GM19438 (cell line): ENCODE results near the gene PTPRM.

Experiments
- ATAC-seq: cut with Tn5 transposase; IDR thresholded peaks from one replicate; pipeline ENCODE4 v1.9.1; 2021; ENCODE audit warnings: low read depth; ENCODE audit not compliant: unreplicated experiment

PTPRM gene

DNA sequence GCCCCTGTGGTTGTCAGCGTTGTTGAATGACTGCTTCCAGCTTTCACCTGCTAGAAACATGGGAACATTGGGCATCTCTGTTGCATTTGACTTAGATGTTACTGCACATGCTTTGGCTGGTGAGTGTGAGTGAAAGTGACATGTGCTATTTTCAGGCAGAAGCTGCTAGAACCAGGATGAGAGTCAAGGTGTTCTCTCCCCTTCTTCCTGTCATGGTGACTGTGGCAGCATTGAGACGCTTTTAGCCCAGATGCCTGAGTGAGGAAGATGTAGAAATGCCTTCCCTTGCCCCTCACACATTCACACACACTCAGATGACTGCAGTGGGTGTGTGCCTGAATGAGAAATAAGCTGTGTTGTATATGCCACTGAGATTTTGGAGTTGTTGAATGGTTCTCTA, 220.2 kb downstream of the PTPRM start:
- ATAC-seq = no peak

DNA sequence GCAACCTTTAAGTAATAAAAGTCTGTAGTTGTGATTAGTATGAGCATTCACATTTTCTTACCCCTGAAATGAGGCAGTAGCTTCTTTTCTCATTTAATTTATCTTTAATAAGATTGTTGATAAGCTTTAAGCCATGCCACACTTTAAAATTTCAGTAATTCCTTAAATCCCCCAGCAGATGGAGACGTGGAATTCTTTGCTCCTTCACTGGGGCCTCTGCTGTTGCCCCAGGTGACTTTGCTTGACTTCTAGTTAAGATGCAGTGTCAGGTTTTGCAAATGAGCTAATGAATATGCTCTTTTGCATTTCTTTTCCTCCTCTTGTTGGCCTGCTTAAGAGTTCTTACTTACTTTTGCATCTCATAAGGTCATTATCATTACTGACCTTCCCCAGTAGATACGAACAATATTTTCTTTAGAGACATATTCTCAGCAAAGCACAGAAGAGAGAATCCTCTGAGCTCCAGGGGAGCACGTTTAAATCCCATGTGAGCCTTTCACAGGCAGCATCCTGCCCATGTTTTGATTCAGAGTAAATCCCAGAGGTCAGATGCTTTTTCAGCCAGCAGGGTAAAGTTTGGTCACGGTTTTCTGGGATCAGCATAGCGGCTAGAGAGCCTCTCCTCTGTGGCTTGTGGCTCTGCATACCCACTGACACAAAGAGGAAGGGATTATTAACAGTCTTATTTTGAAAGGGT, 222.9 kb downstream of the PTPRM start:
- ATAC-seq = no peak

DNA sequence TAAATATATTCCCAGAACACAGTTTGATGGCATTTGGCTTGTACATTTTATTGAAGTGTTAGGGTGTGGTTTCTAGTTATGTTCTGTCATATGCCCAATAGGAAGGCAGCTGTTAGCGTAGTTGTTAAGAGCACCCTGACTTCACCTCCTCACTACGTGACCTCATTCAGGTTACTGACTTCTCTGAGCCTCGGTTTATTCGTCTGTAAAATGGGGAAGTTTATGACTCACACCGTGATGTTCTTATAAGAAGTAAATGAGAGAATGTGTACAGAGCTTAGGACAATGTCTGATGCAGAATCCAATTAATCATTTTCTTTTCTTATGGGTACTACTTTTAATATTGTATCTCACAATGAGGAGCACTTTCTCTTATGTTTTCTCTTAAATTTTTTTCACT, 226.0 kb downstream of the PTPRM start:
- ATAC-seq = no peak

DNA sequence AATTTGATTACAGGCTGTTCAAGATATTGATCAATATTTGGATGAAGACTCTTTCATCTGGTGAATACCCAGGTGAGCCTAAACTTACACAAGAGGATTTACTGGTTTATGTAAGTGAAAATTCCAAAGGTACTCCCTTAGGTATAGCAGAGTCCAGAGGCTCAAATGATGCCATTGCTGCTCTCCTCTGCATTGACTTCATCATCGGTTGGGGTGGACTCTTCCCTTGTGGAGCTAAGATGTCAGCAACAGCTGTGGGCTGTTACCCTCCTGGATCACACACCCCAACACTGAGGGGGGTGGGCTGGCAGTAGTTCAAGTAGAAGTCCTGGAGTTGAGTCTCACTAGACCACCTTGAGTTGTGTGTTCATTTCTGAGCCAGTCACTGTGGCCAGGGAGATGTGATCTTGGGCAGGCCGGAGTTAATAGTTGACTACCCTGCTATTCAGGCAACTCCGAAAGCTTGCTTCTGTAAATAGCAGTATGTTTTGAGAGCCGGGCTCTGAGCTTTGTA, 236.9 kb downstream of the PTPRM start:
- no peak for ATAC-seq

DNA sequence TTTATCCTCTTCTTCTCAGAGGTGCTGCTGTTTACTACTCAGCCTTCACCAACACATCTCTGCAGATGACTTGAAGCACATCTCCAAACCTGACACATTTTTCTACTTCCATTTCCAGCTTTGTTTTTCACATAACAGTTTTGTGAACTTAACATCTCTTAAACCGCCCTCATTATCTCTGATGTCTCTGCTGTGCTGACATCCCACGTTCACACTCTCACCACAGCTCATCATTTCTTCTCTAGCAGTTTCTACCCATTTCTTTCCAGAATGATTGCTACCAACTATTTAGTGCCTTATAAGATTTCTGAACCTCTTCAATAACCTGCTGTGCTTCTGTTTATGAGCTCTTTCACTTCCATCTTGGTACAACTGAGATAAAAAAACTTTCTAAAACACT, 238.0 kb downstream of the PTPRM start:
- no peak for ATAC-seq

DNA sequence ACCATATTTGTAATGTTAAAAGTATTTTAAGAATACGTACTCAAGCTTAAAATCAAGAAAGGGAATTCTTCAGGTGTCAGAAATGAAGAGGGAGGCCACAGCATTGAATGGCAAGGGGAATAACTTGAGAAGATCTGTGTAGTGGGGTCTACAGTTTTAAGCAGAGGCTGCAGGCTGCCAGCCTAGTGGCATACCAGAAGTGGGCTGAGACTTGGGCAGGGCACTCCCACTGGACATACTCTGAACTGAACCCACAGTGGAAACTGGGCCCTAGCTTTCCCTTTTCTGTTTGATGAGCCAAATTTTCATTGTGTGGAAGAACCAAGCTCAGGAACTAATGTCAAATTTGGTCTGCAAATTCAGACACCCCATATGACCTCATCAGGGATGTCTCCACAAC, 238.8 kb downstream of the PTPRM start:
- no peak for ATAC-seq

DNA sequence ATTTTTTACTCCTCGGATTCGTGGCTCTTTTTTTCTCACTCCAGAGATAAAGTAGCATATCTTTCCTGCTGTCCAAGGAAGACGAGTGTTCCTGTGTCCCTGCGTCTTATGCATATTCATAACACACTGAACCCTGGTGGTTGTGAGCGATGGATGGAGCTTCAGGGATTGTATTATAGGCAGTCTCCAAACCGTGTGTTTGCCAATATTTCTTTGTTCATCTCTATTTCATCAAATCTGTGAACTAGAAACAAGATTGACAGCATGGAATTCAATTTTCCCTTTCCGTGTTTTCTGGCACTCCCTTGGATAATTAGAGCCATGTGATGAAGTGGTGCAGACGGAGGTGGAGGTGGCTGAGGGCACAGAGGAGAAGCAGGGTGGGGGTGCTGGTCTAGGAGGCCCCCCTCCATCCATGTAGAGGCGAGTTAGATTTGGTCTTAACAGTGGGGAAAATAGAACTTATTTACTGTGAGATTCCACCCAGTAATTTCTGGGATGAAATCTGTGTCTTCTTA, 240.9 kb downstream of the PTPRM start:
- ATAC-seq = no peak

DNA sequence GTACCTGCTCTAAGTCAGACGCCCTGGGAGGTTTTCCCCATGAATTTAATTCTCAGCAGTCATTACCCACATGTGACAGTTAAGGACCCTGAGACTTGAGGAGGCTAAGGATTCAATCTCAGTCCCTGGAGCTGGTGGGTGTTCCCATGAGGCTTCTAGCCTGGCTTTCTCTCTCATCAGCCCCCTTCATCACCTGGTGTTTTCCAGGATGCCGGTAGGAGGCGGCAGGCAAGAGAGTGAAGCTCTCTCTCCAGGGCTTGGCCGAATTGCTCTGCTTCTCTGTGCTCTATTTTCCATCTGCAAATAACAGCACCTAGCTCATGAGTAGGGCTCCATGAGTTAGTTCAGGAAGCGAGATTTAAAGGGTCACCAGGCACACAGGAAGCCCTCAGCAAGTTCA, 241.9 kb downstream of the PTPRM start:
- ATAC-seq = no peak

DNA sequence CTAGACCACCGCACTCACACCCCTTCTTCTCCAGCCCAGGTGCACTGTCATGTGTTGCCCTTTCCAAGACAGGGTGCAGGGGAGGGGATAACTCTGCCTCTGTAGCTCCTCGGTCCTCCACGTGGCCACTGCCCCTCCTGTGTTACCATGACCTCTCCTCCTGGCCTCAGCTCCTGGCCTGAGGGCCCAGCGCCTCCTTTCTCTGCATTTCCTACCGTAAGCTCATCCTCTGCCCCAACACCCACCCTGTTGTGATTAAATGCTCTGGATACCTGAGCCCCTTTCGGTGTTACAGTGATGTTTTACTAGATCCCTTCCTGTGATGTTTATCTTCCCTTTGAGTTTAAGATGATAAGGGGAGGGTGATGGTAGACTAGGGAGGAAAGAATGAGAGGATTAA, 242.3 kb downstream of the PTPRM start:
- no peak for ATAC-seq

DNA sequence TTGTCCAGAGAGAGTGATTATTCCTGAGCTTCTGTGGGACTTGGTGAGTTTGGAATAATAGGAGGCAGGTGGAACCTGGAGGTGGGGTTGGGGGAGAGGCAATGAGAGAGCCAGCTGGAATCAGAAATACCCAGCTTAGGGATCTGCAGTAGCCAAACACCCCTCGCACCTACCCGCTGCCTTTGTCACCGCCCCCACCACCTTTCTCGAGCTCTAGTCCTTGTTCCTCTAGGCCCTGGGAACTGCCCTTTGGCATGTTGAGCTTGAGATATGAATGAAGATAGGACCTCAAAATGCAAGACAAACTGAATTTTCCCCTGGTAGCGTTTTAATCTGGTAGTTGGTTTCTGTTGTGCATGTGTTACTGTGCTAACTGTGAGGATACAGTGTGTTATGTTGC, 242.9 kb downstream of the PTPRM start:
- ATAC-seq = no peak

DNA sequence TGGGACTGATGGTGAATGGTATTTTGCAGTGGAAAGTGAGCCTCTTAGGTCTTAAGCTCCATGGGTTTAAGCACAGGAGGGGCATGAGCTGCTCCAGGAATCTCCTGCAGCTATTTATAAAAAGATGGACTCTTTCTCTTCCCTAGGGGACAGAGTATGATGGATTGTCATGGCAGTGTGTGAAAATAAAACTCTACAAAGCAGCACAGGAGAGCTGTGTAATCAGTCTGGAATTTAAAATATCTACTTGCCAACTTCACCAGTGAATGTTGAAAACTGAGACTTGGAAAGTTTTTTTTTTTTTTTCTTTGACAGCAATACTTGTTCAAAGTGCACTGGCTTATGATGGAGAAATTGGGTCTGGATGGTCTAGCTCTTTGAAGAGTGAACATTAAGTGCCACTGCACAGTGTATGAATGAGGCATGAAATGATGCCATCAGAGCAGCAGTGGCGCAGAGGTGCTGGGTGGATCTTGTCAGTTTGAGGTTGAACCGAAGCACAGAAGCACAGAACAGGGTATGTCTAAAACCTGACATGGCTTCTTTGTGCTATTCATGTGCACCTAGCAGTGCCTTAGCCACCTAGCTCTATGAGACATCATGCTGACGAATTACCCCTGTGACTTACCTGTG, 245.4 kb downstream of the PTPRM start:
- ATAC-seq = no peak

DNA sequence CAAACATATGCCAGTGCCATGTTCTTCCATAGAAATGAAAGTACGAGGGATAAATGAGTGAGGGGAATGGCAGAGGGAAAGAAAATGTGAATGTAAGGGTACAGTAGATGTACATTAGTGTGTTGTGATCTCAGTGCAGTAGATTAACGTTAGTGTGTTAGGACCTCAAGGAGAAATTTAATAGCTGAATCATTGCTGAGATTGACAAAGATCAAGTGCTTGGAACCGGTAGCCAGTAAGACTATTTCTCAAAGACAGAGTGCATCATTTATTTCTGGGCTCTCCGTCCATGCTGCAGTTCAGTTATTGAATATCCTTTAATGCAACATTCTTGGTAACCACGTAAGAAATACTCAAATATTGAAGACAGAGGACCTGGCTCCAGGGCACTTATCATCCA, 246.0 kb downstream of the PTPRM start:
- no peak for ATAC-seq

DNA sequence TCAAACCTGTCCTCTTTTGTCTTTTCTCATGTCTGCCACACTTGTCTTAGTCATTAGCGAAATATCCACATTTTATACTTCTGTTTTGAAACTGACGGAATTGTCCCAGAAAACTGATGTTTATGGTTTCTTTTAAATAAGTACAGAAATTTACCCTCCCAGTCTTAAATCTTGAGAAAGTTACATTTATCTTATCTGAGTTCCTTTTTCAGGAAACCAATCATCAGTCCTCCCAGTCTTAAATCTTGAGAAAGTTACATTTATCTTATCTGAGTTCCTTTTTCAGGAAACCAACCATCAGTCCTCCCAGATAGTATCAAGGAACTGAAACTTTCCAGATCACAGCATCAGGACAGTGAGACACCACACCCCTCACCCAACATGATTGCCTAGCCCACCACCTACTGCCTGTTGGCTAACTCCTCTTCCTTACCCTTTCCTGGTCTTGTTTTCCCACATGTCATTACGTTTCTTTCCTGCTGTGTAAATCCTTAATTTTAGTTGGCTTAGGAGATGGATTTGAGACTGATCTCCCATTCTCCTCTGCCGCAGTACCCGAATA, 247.7 kb downstream of the PTPRM start:
- ATAC-seq = no peak

DNA sequence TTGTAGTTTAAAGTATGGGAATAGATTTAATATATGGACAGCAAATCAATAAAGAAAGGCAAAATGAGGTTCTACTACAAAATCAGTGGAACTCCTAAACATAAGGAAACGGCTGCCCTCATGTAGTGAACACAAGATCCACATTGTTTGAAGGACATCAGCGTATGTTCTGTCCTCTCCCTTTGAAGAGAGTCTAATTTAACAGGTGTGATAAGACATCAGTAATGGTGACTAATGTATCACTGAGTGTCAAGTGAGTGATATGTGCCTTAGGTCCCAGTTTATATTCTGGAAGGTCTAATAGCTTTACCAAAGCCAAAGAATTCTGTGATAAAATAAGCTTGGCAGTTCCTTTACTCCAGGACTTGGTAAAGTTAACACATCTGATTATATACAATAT, 248.7 kb downstream of the PTPRM start:
- ATAC-seq = no peak

DNA sequence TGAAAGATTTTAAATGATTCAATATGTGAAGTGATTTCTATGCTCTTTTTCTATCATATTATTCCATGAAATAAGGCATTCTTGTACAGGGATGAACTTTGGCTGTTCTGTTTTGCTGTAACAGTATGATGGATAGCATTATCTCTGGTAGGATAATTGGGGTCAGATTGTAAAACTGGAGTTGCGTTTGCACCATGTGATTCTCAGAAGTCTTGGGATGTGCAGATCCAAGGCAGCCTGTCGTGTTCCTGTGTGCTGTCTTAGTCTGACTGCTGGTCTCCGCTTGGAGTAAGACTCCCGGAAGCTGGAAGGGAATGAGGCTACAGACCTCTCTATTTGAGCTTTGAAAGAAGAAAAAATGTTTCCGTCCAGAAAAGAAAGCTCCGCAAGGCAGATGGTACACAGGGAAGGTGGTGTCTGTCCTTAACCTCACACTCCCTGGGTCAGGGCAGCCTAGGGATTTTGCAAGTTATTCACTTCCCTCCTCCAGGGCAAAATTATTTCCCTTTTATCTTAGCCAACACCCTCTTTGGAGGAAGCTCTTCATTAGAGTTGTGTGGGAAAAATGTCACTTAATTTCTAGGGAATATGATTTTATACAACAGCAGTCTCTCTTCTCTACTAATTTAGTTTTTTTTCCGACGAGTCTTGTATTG, 250.6 kb downstream of the PTPRM start:
- ATAC-seq = no peak

DNA sequence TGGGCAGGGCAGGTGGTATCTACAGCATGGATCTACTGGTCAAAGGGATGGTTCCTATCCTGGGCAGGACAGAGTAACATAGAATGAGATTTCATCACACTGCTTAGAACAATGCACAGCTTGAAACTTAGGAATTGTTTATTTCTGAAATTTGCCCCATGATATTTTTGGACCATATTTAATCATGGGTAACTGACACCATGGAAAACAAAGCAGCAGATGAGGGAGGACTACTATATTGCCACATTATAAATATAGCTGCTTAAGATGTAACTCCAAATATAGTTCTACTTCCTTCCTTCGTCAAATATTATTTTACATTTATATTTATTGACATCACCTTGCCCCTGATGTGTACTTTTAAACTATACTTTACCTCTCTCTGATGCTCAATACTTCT, 254.7 kb downstream of the PTPRM start:
- ATAC-seq = no peak

DNA sequence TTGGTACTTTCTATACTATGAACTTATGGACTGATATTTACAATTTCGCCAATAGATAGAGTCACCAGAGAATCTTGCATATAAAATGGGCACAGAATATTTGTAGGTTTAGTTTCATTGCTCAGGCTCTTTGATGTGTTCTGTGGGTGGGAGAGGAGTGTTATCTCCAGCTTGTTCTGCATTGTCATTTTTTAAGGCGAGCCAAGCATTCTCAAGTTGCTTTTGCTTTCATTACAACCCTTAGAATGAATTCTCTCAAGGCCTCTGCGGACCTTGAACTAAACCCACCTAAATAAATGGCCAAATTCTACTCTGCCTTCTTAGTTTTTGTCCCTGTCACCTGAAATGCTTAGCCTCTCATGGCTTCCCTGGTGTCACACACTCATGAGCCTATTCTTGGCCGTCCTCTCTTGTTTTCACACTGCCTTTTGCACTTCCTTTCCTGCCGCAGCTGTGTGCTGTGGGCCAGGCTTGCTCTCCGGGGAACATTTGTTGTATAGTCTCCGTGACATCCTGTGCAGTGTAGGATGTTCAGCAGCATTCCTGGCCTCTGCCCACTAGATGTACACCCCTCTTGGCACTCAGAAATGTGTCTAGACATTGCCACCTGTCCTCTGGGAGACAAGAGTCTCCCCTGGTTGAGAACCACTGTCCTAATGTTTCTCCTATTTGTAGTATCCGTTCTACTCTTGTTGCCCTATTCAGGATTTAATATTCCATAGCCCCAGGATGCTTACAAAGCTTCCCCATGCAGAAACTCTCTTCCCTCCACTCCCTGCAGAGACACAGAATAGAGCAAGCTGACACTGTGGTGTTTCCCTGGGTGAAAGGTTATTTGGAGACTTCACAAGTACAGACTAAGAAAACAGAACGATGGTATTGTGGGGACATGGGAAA, 255.6 kb downstream of the PTPRM start:
- ATAC-seq = no peak

DNA sequence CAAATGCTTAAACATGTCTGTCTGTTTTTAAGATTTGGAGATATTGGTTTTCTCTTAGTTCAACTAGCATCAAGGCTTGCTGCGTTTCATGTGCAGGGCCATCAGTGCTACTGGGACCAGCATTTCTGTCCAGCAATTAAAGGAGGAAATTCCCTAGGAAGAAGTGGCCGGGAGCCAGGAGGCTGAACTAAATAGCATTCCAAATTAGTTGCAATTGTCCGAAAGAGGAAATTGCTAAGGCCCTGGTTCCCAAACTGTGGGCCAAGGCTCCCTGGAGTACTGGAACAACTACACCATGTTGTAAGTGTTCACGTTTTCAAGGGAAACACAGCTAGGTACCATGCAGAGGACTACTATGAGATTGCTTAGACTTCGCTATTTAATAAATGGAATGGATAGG, 257.9 kb downstream of the PTPRM start:
- no peak for ATAC-seq

DNA sequence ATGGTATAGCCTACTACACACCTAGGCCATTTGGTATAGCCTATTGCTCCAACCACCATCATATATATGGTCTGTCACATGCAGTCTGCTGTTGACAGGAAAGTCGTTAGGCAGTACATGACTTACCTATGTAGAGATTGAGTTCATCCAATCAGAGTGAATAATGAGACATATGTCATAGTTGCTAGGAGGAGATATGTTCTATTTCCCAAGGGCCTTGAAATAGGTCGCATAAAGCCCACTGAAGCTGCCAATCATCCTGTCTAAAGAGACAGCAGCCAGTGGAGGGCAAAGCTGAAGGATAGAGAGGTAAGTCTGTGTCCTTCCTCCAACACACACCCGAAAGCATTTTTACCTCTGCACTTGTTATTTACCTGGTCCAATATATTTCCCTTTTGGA, 263.4 kb downstream of the PTPRM start:
- no peak for ATAC-seq

DNA sequence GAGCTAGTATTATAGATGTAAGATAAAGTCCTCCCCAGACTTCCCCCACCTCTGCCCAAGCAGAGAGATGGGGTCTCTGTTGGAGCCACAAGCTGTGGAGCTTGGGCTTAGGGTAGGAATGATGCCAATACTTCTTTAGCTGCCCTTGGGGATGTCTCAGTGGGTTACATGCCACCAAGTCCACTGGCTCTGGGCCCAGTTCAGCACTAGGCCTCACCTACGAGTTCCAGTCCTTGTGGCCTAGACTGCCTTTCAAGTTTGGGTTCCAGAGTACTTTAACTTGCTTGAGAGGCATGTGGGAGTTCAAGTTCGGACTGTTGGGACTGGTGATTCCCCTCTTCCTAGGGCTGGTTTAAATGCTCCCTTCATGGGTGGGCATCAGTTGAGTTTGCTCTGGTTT, 272.4 kb downstream of the PTPRM start:
- ATAC-seq = no peak
